Activated CD4-positive, alpha-beta T cell treated with anti-CD3 and anti-CD28 coated beads, Interleukin-2, amount 50 U/mL, for 24 hours (primary cell): Measurements from ENCODE around the gene CYP27B1.

Experiments
- DNase-seq, 2 donors: peaks; one replicate each; pipeline ENCODE4 v3.0.0-alpha.2; 2020; ENCODE audit warnings: low read depth in 1 of 2, low spot score in 1 of 2

The CYP27B1 gene

GRCh38 chr12:57751788-57752667, 14.8 kb downstream of the CYP27B1 start, which contains the start of gene CDK4:
Gene CDK4 (minus strand): TSS chr12:57752310. CDS start chr12:57751717, 593 bp downstream.
- peak; percentile 90 to 98 for DNase-seq

GRCh38 chr12:57751432-57751787, 15.5 kb downstream of the CYP27B1 start:
- DNase-seq = no peak

- no peak for DNase-seq
Observed at GRCh38 chr12:57750561-57751431, 16.1 kb downstream of the CYP27B1 start.

GRCh38 chr12:57749061-57749460, 17.8 kb downstream of the CYP27B1 start:
- no peak for DNase-seq

DNA sequence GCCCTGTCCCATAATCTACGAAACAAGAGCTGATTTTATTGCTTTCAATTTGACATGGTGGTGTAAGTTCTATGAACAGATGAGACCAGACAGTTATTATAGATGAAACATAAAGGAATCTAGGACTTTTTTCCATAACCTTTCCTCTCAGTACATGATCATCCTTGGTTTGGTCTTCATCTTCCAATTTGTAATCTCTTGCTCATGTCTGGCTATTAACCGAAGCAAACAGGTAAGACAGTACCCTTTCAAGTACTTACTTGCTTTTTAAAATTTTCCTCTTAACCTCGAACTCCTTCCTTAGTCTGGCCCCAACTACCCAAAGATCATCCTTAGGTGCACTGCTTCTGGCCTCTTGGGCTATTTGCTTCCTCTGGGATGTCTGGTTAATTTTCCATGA, 20.9 kb downstream of the CYP27B1 start:
- DNase-seq = no peak

DNA sequence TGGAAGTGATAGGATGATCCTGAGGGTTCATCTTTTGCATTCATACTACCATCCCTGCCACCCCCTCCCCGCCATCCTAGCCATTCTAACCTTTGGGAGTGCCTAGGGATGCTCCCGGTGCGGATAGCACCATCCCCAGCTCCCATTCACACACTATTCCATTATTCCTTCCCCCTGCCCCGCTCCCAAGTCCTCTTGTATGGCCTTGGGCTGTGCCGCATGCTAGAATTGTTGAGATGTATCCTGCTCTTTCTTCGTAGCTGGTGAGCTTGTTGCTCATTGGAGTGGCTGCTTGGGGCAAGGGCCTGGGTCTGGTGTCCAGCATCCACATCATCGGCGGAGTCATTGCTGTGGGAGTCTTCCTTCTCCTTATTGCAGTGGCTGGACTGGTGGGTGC, 21.4 kb downstream of the CYP27B1 start:
- DNase-seq = no peak

- DNase-seq = peak; percentile 86 to 97
Observed at GRCh38 chr12:57744777-57745484, 21.9 kb downstream of the CYP27B1 start, which contains the start of gene TSPAN31. Gene TSPAN31 (plus strand): TSS chr12:57745039. CDS start chr12:57745155, 116 bp downstream.

DNA sequence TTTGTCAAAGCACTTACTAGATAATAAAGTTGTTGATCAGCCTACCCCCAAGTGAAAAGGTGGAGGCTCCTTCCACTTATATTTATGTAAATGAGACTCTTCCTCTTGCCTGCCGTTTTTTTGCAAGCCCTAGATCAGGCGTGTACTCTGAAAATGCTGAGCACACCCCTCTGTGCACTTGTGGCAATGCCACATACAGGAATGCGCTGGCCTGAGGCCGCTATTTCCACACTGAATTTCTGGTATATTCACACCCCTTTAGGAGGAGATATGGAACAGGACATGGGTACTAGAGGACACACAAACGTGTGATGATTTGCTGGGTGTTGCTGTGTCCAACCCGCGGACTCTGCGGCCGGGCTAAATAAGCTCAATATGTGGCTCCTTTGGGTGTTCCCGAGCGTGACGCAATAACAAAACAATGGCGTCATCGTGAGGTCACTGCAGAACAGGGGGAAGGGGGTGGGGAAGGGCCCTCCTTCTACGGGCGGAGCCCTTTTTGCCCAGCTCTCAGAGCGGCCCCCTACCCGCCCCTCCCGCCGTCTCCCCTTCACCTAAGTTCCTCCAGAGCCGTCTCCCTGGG, 22.6 kb downstream of the CYP27B1 start:
- peak; percentile 66 to 69 for DNase-seq

DNA sequence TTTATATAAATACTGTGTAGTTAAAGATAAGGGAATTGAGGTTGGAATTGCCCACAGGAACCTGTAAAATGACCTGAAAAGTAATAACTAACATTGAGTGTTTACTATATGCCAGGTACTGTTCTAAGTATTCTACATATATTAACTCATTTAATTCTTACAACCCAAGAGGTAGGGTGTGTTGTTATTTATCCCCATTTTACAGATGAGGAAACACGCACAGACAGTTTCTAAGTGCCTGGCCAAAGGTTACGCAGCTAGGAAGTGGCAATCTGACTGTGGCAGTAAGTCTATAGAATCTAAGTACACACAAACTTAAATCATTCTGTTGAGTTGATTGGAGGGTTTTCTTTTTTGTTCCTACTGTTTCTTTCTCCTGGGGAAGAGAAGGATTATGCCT, 23.1 kb downstream of the CYP27B1 start:
- DNase-seq = no peak

- DNase-seq = peak in 1 of 2 donors; percentile 70
Observed at GRCh38 chr12:57741844-57742738, 24.8 kb downstream of the CYP27B1 start.

DNA sequence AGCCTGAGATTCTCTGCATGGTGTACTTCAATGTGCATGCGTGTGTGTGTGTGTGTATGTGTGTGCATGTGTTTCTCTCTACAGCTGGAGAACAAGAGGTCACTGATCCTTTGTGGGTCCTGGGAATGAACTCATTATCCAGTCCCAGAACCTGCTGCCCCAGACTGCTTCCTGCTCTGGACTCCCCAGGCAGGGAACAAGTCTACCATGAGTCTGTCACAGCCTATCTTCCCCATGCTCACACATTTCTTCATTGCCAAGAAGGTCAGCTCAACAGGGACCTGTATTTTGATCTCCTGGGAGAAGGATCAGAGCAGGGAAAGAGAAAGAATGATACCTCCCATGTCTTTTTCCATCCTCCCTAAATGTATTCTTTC, 25.5 kb downstream of the CYP27B1 start:
- DNase-seq = no peak

DNA sequence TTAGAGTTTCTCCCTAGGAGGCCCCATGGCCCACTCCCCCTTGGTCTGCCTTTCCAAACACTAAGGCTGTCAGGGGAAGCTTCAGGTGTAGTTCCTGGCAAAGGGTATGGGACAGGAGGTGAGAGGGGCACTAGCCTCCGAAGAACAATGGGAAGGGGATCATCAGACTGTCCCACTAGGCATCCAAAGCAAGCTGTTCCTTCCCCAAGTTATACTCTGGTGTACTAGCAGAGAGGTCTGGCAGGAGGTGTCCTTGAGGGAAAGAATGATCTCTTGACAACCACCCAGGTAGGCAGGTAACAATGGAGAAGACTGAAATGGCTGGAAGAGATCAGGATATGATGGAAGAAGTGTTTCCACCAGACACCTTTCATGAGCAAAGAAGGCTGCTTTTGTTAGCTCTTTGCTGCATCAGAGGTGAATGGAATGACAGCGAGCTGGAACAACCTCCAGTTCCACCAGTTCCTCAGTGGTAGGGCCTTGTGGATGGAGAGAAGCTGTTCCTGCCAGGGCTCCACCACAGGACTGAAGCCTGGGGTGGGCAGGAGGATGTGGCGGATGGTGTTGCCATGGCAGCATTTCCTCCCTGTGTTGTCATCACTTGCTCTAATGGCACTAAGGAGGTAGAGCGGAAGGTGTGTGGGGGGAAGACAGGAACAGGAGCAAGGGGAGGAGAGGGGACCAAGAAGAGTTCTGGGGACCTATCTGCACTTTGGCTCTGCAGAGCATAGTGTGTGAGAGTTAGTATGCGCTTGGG, 26.0 kb downstream of the CYP27B1 start:
- peak in 1 of 2 donors; percentile 68 for DNase-seq

DNA sequence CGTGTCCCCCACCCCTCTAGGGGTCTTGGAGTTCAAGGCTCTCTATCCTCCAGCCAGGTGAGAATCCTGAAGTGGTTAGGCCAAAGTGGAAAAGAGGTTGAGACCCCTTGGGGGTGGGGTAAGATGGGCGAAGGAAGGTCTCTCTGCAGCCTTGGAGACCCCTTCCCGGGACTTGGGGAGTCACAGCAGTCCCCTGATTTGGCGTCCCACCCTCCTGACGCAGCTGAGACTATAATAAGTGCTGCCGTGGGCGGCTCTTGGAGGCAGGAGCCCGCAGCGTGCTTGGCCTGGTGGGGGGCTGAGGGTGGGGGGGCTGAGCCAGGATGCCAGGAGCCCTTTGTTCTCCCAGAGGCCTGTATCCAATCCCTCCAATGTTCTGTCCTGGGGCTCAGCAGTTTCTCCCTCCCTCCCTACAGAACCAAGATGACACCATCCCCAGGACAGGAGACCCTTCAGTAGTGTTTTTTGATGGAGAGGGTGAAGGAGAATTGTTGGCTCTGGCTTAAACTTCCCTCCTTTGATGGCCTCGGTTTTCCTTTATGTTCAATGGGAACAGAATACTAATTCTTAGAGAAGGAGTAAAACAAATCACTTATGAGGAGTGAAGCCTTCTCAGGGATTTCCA, 26.9 kb downstream of the CYP27B1 start:
- DNase-seq = no peak

- no peak for DNase-seq
Observed at GRCh38 chr12:57739387-57739786, 27.5 kb downstream of the CYP27B1 start.

DNA sequence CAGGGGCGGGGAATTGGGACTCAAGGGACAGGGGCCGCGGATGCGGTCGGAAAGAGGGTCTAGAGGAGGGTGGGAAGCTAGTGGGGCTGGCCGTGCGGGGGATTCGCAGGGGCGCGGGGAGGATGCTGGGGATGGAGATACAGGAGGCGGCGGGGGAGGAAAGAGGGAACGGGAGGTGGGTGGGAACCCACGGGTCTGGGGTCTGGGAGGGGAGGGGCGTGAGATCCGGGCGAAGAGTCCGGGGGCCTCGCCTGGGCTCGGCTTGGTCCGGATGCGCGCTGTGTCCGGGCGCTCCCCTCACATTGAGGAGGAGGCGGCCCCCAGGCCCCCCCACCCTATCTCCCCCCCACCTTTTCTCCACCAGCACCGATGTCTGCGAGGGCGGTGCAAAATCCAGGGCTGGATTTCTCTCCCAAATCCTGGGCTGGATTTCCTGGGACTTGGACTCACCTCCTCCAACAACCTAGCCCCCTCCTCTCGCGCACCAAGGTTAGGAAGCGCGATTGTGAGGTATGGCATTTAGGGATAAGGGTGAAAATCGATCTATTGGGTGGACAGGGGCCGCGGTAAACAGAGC, 28.1 kb downstream of the CYP27B1 start, which contains the start of gene AGAP2:
AGAP2 (minus strand) TSS at position 82 of the 577 bp plus-strand sequence. CDS start 496 bp downstream, outside the sequence.
- DNase-seq = no peak

DNA sequence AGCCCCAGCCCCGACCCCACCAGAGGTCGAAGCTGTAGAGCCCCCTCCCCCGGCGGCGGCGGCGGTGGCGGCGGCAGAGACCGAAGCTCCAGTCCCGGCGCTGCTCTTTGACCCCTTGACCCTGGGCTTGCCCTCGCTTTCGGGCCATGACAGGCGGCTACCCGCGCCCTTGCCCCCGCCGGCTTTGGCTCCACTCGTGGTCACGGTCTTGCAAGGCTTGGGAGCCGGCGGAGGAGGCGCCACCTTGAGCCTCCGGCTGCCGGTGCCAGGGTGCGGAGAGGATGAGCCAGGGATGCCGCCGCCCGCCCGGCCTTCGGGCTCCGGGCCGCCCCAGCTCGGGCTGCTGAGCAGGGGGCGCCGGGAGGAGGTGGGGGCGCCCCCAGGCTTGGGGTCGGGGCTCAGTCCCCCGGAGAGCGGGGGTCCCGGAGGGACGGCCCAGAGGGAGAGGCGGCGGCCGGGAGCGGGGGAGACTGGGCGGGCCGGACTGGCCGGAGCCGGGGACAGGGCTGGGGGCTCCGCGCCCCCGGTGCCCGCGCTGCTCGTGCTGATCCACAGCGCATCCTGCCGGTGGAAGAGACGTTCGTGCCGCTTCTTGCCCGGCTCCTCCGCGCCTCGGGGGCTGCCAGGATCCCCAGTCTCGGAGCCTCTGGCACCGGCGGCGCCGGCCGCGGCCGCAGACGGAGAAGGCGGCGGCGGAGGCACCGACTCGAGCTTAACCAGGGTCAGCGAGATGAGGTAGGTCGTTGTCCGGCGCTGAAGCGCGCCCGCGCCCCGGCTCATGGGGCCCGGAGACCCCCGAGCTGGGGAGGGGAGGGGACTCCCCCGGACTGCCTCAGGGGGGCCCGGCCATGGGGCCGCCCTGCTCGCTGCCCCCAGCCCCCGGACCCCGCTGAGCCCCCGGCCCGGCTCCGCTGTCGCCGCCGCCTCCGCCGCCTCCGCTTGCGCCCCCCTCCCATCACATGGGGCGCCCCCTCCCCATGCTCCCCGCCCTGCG, 29.1 kb downstream of the CYP27B1 start:
- no peak for DNase-seq
